Measurements from ENCODE around the gene IQSEC1.

IQSEC1 gene

GRCh38 chr3:12929801-12930200 lies 143.4 kb downstream of the IQSEC1 start:
- no peak for FAIRE-seq

GRCh38 chr3:12926660-12927059 lies 146.6 kb downstream of the IQSEC1 start:
- no peak for FAIRE-seq

- no peak for FAIRE-seq
Measured at GRCh38 chr3:12925648-12926047, 147.6 kb downstream of the IQSEC1 start.

GRCh38 chr3:12924437-12924836 lies 148.8 kb downstream of the IQSEC1 start:
- FAIRE-seq, result no peak

DNA sequence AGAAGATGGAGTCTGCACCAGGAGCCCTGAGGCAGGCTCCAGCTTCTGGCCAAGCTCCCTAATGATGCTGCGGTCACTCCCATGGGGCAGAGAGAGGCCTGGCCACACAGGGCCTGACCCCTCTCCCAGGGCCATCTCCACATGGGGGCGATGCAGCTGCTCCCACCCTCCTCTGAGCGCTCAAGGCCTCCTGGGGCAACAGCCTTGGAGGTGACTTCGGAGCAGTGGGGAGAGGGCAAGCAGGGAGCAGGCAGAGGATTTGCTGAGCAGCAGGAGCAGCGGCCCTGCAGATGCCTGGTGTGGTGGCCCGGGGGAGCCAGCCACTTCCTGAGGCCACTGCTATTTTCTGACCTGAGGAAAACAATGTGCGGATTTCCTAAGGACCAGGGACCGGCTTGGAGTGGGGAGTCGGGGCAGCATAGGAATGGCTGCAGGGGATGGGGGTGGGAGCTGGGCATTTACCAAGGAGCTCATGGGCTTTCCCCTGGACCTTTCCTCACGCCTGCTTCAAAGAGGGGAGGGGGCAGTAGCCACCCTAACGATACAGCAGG lies 150.3 kb downstream of the IQSEC1 start:
- FAIRE-seq, result no peak

- FAIRE-seq, result no peak
Measured at GRCh38 chr3:12922306-12922705, 150.9 kb downstream of the IQSEC1 start.

- no peak for FAIRE-seq
Measured at GRCh38 chr3:12921736-12922135, 151.5 kb downstream of the IQSEC1 start.

- FAIRE-seq, result no peak
Measured at GRCh38 chr3:12920967-12921366, 152.3 kb downstream of the IQSEC1 start.

- no peak for FAIRE-seq
Measured at GRCh38 chr3:12919205-12919604, 154.0 kb downstream of the IQSEC1 start.

DNA sequence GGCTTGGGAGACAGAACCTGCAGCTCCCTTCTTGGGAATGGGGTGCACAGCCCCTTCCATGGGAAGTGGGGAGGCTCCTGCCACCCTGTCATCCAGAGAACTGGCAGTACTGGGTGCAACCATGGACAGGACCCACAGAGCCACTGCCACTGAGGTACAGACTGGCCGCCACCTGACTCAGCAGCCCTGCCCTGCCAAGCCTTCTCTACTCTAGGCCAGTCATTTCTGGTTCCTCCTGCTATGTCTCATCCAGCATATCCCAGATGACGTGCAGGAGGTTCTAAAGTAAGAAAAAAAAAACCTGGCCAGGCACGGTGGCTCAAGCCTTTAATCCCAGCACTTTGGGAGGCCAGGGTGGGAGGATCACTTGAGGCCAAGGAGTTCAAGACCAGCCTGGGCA lies 155.0 kb downstream of the IQSEC1 start:
- FAIRE-seq, result no peak

DNA sequence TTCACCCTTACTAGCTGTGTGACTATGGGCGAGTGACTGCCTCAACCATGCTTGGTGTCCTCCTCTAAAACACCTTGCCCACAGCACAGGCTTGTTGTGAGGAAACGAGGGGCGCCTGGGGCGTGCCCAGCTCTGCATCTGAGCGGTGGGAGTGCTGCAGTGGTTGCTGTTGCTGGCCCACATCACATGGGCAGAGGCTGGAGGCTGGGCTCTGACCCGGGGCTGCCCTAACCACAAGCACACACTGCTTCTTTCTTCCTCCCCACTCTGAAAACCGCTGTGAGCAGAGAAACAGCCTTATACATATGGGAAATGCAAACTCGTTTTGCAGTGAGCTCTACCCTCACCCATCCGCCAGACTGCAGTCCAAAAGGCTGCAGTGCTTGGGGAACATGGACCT lies 157.1 kb downstream of the IQSEC1 start:
- no peak for FAIRE-seq

GRCh38 chr3:12914088-12914487 lies 159.1 kb downstream of the IQSEC1 start:
- FAIRE-seq, result no peak

DNA sequence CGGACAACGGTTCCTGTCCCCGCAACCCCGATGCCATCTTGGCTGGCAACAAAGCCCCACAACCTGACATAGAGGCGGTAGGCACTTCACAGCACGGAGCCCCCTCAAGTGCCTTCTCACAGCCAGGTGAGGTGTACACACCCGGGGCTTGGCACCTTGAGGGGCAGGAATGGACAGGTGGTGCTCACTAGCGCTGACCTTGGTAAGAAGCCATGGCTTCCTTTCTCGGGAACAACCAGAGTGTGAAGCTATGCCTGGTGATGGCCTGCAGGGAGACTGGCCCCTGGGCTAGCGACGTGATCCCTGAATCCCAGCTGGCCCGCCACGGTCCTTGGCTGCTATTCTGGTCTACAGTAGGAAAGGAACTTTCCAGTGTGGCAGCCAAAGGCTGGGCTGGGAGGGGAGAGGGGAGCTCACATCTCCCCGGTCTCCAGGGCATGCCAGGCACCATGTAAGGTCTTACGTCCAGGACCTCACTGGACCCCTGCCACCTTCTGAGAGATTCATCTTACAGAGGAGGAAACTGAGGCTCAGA lies 161.3 kb downstream of the IQSEC1 start:
- FAIRE-seq, result no peak

DNA sequence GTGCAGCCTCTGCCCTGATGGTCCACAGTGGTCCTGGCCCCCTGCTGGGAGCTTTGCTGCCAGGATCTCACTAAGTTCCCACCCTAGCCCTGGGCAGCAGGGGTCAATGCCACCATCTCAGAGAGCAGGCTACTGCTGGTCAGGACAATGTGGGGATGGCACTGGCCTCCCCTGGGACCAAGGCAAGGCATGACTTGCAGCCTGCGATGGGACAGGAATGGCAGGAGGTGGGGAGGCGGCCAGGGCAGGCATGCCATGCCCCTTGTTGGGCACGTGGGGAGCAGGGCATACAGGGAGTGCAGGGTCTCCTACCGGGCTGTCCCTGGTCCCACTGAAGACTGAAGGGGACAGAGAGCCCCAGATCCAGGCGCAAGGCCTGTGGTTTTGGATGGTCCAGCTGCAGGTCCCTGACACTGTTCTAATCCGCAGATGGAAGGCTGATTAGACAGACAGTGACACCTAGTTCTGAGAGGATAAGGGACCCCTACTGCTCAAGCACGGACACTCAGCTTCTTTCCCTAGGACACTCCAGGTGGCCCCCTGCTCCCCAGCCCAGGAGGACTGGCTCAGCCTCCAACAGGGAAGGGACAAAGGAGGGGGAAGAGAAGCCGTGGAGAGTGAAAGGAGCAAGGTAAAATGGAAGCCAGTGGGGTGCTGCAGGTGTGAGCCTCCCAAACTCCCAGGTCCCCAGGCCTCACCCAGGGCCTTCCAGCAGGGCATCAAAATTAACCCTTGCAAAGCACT lies 162.7 kb downstream of the IQSEC1 start:
- FAIRE-seq, result no peak

- no peak for FAIRE-seq
Measured at GRCh38 chr3:12909710-12910109, 163.5 kb downstream of the IQSEC1 start.

GRCh38 chr3:12908859-12909258 lies 164.4 kb downstream of the IQSEC1 start:
- no peak for FAIRE-seq

- no peak for FAIRE-seq
Measured at GRCh38 chr3:12908136-12908730, 165.0 kb downstream of the IQSEC1 start.

DNA sequence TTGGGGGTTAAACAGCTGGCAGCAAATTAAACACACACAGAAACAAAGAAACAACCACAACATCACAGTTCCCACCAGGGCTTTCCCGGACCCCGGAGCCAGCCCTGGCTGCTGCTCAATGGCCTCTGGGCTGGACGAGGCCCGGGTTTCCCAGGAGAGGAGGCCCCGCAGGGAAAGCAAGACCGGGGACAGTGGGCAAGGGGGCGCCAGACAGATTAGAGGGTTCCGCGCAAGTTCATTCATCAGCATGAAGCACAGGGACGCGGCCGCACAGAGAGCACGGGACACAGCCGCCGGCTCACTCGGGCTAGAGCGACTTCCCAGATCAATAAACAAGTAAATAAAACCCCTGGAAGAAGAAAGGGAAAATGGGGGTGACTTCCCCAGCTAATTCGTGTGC lies 165.5 kb downstream of the IQSEC1 start:
- FAIRE-seq, result no peak

GRCh38 chr3:12907296-12907695 lies 165.9 kb downstream of the IQSEC1 start:
- FAIRE-seq, result no peak

- no peak for FAIRE-seq
Measured at GRCh38 chr3:12906916-12907290, 166.3 kb downstream of the IQSEC1 start.

DNA sequence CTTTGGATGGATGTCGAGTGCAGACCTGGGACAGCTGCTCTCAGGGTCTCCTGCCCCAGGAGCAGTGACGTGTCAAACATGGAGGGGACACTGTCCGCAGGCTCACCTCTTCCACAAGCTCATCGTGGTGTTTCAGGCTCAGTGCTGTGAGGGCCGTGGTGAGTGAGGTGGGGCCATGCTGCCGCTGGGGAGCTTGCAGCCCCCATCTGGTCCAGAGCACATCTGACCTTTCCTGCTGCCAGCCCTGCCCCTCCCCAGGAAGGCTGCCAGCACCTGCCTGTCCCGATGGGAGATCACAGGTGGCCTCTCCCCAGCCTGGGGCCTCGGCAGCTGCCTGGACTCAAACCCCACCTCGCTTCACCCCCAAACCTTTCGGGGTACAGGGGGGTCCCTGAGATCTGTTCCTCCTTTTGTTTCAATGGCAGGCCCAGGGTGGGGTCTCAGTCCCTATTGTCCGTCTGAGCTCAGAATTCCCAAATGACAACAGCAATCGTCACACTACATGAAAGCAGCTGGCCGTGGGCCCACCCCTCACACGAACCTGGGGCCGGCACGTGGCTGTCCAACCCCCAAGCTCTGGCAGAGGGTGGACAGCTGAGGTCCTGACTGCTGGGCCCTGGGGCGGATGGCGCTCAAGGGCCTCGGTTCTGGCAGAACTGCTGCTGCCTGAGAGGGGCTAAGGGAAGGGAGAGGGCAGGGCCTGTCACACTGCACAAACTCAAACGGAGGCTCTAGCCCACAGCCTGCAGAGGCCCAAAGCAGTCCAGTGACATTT lies 166.9 kb downstream of the IQSEC1 start:
- no peak for FAIRE-seq

- FAIRE-seq, result no peak
Measured at GRCh38 chr3:12905316-12906071, 167.7 kb downstream of the IQSEC1 start.

GRCh38 chr3:12904951-12905315 lies 168.3 kb downstream of the IQSEC1 start:
- FAIRE-seq, result no peak

All from G401.6 (cell line).